Mucosa of rectum (tissue), 2 donors: ENCODE data around the gene C22orf23.
A peak's percentile ranks its signal among the peaks of the same experiment; 100 is the strongest.
"Not testable (repeated sequence)": the region's sequence is repeated elsewhere in the genome, so short reads cannot be mapped to it uniquely, and the experiment has no call there.

Experiments
- H3K27ac ChIP-seq, 2 donors: one replicate each; pipeline ENCODE4 v1.7.0; 2013; ENCODE audit warnings: inconsistent platforms in 2 of 2, low read depth in 2 of 2, low read length in 2 of 2
- H3K27me3 ChIP-seq, 2 donors: one replicate each; pipeline ENCODE4 v1.7.0; 2013; ENCODE audit warnings: low read length in 2 of 2; ENCODE audit not compliant: control insufficient read depth in 2 of 2, insufficient read depth in 2 of 2
- H3K36me3 ChIP-seq, 2 donors: one replicate each; pipeline ENCODE4 v1.7.0; 2013; ENCODE audit warnings: low read length in 2 of 2; ENCODE audit not compliant: control insufficient read depth in 2 of 2, insufficient read depth in 2 of 2
- H3K4me1 ChIP-seq, 2 donors: one replicate each; pipeline ENCODE4 v1.7.0; 2013; ENCODE audit warnings: low read length in 2 of 2, mild to moderate bottlenecking in 1 of 2; ENCODE audit not compliant: control insufficient read depth in 2 of 2, insufficient read depth in 2 of 2
- H3K4me3 ChIP-seq, 2 donors: one replicate each; pipeline ENCODE4 v1.7.0; 2013; ENCODE audit warnings: low read length in 2 of 2
- H3K9ac ChIP-seq, 2 donors: one replicate each; pipeline ENCODE4 v1.7.0; 2013; ENCODE audit warnings: low read length in 2 of 2, low read depth in 1 of 2, mild to moderate bottlenecking in 1 of 2
- H3K9me3 ChIP-seq, 2 donors: one replicate each; pipeline ENCODE4 v1.7.0; 2013; ENCODE audit warnings: low read length in 2 of 2; ENCODE audit not compliant: control insufficient read depth in 2 of 2
- donor health status: healthy.
- donor health status: Normal muscosa, but diverticular disease.

C22orf23 gene

GRCh38 chr22:37955825-37956397 lies 2.5 kb upstream of the C22orf23 start:
- not testable (repeated sequence) for H3K4me3 ChIP-seq, H3K9me3 ChIP-seq, H3K9ac ChIP-seq, H3K27ac ChIP-seq, H3K27me3 ChIP-seq
- Histone ChIP-seq H3K36me3 (peaks cover 24 to 29% of the 10 kb centered on the region in 2 donors), H3K4me1 (peaks cover 15 to 20% of the 10 kb centered on the region in 2 donors)

DNA sequence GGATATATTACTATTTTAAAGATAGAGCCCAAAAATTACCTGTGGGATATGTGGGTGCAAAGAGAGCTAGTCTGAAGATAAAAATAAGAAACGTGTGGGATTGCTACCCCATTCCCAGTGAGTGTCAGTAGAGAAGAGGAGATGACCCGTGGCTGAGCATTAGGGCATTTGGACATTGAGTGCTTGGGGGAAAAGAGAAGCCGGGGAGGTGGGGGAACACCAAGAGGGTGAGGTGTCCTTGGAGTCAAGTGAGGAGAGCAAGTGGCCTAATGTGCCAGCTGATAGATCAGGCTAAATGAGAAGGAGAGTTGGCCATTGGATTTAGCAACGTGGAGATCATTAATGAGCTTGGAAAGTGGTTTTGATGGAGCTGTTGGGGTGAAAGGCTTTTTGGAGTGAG lies 1.3 kb upstream of the C22orf23 start:
- Histone ChIP-seq H3K36me3 (peaks cover 24 to 28% of the 10 kb centered on the region in 2 donors), H3K9me3 (no peaks in the 10 kb centered on the region), H3K9ac (peak overlapping the region in 1 of 2 donors; percentile 6), H3K4me3 (peak overlapping the region in 1 of 2 donors; percentile 90), H3K27ac (no peak overlapping the region), H3K4me1 (peaks cover 15 to 20% of the 10 kb centered on the region in 2 donors), H3K27me3 (peaks cover 0 to 3% of the 10 kb centered on the region in 2 donors)

- peak overlapping the region; percentile 90 to 99 for H3K4me3 ChIP-seq
- H3K27ac ChIP-seq, result no peak overlapping the region
- no peaks in the 10 kb centered on the region for H3K9me3 ChIP-seq
- H3K9ac ChIP-seq, result peak overlapping the region; percentile 33 to 98
- peaks cover 0 to 3% of the 10 kb centered on the region in 2 donors for H3K27me3 ChIP-seq
- peaks cover 14 to 15% of the 10 kb centered on the region in 2 donors for H3K36me3 ChIP-seq
- H3K4me1 ChIP-seq, result peaks cover 15 to 20% of the 10 kb centered on the region in 2 donors
Observed at GRCh38 chr22:37953062-37953436, 352 bp downstream of the C22orf23 start.

GRCh38 chr22:37952629-37953028 lies 772 bp downstream of the C22orf23 start:
- not testable (repeated sequence) for H3K27ac ChIP-seq
- Histone ChIP-seq H3K9ac (peak overlapping the region in 1 of 2 donors; percentile 98), H3K4me1 (peaks cover 15 to 20% of the 10 kb centered on the region in 2 donors)

GRCh38 chr22:37951305-37951704 lies 2.1 kb downstream of the C22orf23 start:
- Histone ChIP-seq H3K27ac (no peak overlapping the region), H3K9ac (no peak overlapping the region), H3K9me3 (no peaks in the 10 kb centered on the region), H3K4me1 (peaks cover 15 to 20% of the 10 kb centered on the region in 2 donors), H3K4me3 (no peak overlapping the region), H3K27me3 (peaks cover 0 to 3% of the 10 kb centered on the region in 2 donors), H3K36me3 (no peaks in the 10 kb centered on the region)

More at GRCh38 chr22:37952629-37953028, 772 bp downstream of the C22orf23 start:
- not testable (repeated sequence) for H3K27me3 ChIP-seq, H3K9me3 ChIP-seq
- H3K4me3 ChIP-seq, result peak overlapping the region; percentile 90 to 99
- peaks cover 11 to 12% of the 10 kb centered on the region in 2 donors for H3K36me3 ChIP-seq

- H3K9me3 ChIP-seq, H3K36me3 ChIP-seq, H3K27me3 ChIP-seq, H3K9ac ChIP-seq, H3K4me3 ChIP-seq, H3K4me1 ChIP-seq, H3K27ac ChIP-seq: not testable (repeated sequence)
Observed at GRCh38 chr22:37947142-37947795, 6.1 kb downstream of the C22orf23 start.

GRCh38 chr22:37944423-37944822 lies 9.0 kb downstream of the C22orf23 start:
- not testable (repeated sequence) for H3K9ac ChIP-seq, H3K4me1 ChIP-seq, H3K4me3 ChIP-seq, H3K27me3 ChIP-seq, H3K9me3 ChIP-seq, H3K27ac ChIP-seq
- peaks cover 10 to 20% of the 10 kb centered on the region in 2 donors for H3K36me3 ChIP-seq

- Histone ChIP-seq H3K36me3 (peaks cover 10 to 20% of the 10 kb centered on the region in 2 donors), H3K9ac (no peak overlapping the region), H3K27me3 (no peaks in the 10 kb centered on the region), H3K27ac (no peak overlapping the region), H3K9me3 (no peaks in the 10 kb centered on the region), H3K4me3 (no peak overlapping the region), H3K4me1 (no peaks in the 10 kb centered on the region)
Observed at GRCh38 chr22:37943825-37944198, 9.6 kb downstream of the C22orf23 start.

DNA sequence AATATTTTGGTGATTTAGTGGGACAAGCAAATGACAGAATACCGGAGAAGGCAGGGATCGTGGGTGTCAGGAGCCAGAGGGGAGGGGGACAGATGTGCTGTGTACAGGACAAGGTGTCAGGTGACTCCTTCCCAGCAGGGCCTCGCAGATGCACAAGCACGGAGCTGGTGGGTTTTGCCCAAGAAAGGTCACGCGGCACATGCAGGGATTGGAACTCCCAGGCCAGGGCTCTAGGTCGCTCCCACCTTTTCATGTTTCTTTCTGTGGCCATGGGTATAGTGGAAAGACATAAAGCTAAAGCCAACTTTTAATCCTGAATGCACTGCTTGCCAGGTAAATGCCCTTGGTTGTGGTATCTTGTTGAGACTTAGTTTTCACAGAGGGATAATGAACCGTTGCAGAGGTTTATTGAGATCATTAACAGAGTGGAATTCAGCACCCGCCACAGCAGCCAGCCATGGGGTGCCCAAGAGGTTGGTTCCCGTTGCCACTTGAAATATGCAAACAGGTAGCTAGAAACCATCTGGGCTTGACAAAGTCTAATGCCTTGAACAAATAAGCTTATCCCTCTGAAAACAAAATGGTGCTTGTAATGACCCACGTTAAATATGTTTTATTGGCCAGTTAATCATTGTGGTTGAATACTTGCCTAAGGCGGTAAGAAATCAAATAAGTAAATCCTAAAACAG lies 10.1 kb downstream of the C22orf23 start:
- Histone ChIP-seq H3K9me3 (no peaks in the 10 kb centered on the region), H3K36me3 (peaks cover 10 to 20% of the 10 kb centered on the region in 2 donors), H3K4me1 (no peaks in the 10 kb centered on the region), H3K27ac (no peak overlapping the region), H3K27me3 (no peaks in the 10 kb centered on the region), H3K9ac (no peak overlapping the region), H3K4me3 (no peak overlapping the region)

GRCh38 chr22:37942133-37942532 lies 11.3 kb downstream of the C22orf23 start:
- no peak overlapping the region for H3K9ac ChIP-seq
- no peaks in the 10 kb centered on the region for H3K27me3 ChIP-seq
- H3K4me1 ChIP-seq, result no peaks in the 10 kb centered on the region
- H3K36me3 ChIP-seq, result peaks cover 15 to 25% of the 10 kb centered on the region in 2 donors
- no peak overlapping the region for H3K27ac ChIP-seq
- no peak overlapping the region for H3K4me3 ChIP-seq
- H3K9me3 ChIP-seq, result no peaks in the 10 kb centered on the region
